GM13976 (cell line): ENCODE data around the gene ACAD9.

Source experiments
- DNase-seq: peaks from one replicate; pipeline ENCODE4 v3.0.0; 2012; ENCODE audit warnings: low spot score
- CTCF ChIP-seq: IDR thresholded peaks from 2 replicates; pipeline ENCODE4 v1.5.1; 2012; ENCODE audit warnings: borderline replicate concordance, mild to moderate bottlenecking; ENCODE audit not compliant: insufficient read depth; ENCODE audit errors: extremely low read depth, missing control alignments, control extremely low read depth
- in situ Hi-C: fragments of 300-500 bp; cut with MboI; formaldehyde crosslinking; loops from one replicate; pipeline ENCODE4 v1.12.0; 2022; ENCODE audit warnings: low sequenced_read_pairs, mixed read lengths, inconsistent platforms; ENCODE audit not compliant: unreplicated experiment

ACAD9 gene

GRCh38 chr3:128845119-128845777 is 34.2 kb upstream of the ACAD9 start:
- in situ Hi-C loops = no loop called here
- DNase-seq = no peak
- peak; percentile 22 for TF ChIP-seq CTCF

- in situ Hi-C loops = no loop called here
- peak; percentile 76 for TF ChIP-seq CTCF
- DNase-seq = peak; percentile 94
Measured at GRCh38 chr3:128845778-128846485, 33.5 kb upstream of the ACAD9 start.

- TF ChIP-seq CTCF = no peak
- no peak for DNase-seq
- in situ Hi-C loops = no loop called here
Measured at GRCh38 chr3:128846486-128846891, 32.9 kb upstream of the ACAD9 start.

- no peak for DNase-seq
- in situ Hi-C loops = no loop called here
- no peak for TF ChIP-seq CTCF
Measured at GRCh38 chr3:128847666-128848370, 31.6 kb upstream of the ACAD9 start.

- TF ChIP-seq CTCF = no peak
- no peak for DNase-seq
- in situ Hi-C loops = no loop called here
Measured at GRCh38 chr3:128848936-128849335, 30.5 kb upstream of the ACAD9 start.

GRCh38 chr3:128849911-128850455 is 29.4 kb upstream of the ACAD9 start:
- DNase-seq = no peak
- in situ Hi-C loops = no loop called here

More at GRCh38 chr3:128849911-128850455, 29.4 kb upstream of the ACAD9 start:
- TF ChIP-seq CTCF = no peak
